Vagina (tissue), 2 donors: Measurements from ENCODE around the gene DNASE1L2. TPM values are rescaled to one million over a fixed set of nuclear protein-coding genes. Genes with fewer than 3 reads are reported as not detected.
A peak's percentile ranks its signal among the peaks of the same experiment; 100 is the strongest.

Experiments used
- DNase-seq, 2 donors: peaks; one replicate each; pipeline ENCODE4 v3.0.0-alpha.2; 2017; ENCODE audit errors: extremely low spot score in 2 of 2
- H3K27ac ChIP-seq: fragments of 200-600 bp; sonication (generic); one replicate; pipeline ENCODE4 v1.5.1; 2019
- H3K27me3 ChIP-seq: fragments of 200-600 bp; sonication (generic); one replicate; pipeline ENCODE4 v1.5.1; 2019
- H3K36me3 ChIP-seq, 2 donors: fragments of 200-600 bp; sonication (generic); one replicate each; pipeline ENCODE4 v1.5.1; 2017 to 2019
- H3K4me1 ChIP-seq: fragments of 200-600 bp; sonication (generic); one replicate; pipeline ENCODE4 v1.5.1; 2019
- H3K4me3 ChIP-seq, 2 donors: fragments of 200-600 bp; sonication (generic); 1 replicate in 1 of 2; 2 replicates in 1 of 2; pipeline ENCODE4 v1.5.1; 2016 to 2019
- H3K9me3 ChIP-seq: fragments of 200-600 bp; sonication (generic); one replicate; pipeline ENCODE4 v1.5.1; 2019
- CTCF ChIP-seq, 3 experiments: fragments of 450-650 bp in 2 of 3; fragments of 200-600 bp in 1 of 3; sonication (generic) in 1 of 3; IDR thresholded peaks; one replicate each; pipeline ENCODE4 v1.5.1; 2017 to 2019; ENCODE audit warnings: antibody characterized with exemption in 3 of 3, mild to moderate bottlenecking in 2 of 3, moderate library complexity in 2 of 3
- POLR2A ChIP-seq, 2 donors: fragments of 450-650 bp; IDR thresholded peaks; one replicate each; pipeline ENCODE4 v1.6.1; 2017; ENCODE audit warnings: antibody characterized with exemption in 2 of 2, mild to moderate bottlenecking in 2 of 2, moderate library complexity in 2 of 2
- POLR2AphosphoS5 ChIP-seq, 2 donors: sonication (generic); formaldehyde crosslinking; IDR thresholded peaks; one replicate each; pipeline ENCODE4 v1.9.0; 2017; ENCODE audit warnings: antibody characterized with exemption in 2 of 2, mild to moderate bottlenecking in 2 of 2, low read depth in 1 of 2; ENCODE audit not compliant: insufficient read depth in 1 of 2
- intact Hi-C: fragments of 100-400 bp; cut with DNase I; formaldehyde crosslinking; loops from one replicate; pipeline ENCODE4 v1.15.1; 2023
- total RNA-seq: library from RNA; depleted of rRNA; stranded (reverse); fragments of >200 nt; gene quantifications from one replicate; pipeline ENCODE4 v1.2.3, GENCODE V29; 2016

The DNASE1L2 gene
- total RNA-seq, 1 donor from 2014 or later, result 0.74 TPM

GRCh38 chr16:2244926-2245795 lies 8.9 kb downstream of the DNASE1L2 start:
- DNase-seq, result no peak
- Histone ChIP-seq H3K27ac (no peak overlapping the region), H3K27me3 (no peaks in the 10 kb centered on the region), H3K36me3 (peaks cover 0 to 40% of the 10 kb centered on the region in 2 donors), H3K9me3 (no peaks in the 10 kb centered on the region), H3K4me1 (peaks cover 4% of the 10 kb centered on the region), H3K4me3 (no peak overlapping the region)
- TF ChIP-seq POLR2AphosphoS5 (IDR thresholded peaks at IDR 0.05; ENCODE audit: insufficient read depth in 1 of 2, low read depth in 1 of 2) (no peak), POLR2A (IDR thresholded peaks at IDR 0.05) (no peak), CTCF (IDR thresholded peaks at IDR 0.05) (no peak)
- intact Hi-C loops, result no loop called here

DNA sequence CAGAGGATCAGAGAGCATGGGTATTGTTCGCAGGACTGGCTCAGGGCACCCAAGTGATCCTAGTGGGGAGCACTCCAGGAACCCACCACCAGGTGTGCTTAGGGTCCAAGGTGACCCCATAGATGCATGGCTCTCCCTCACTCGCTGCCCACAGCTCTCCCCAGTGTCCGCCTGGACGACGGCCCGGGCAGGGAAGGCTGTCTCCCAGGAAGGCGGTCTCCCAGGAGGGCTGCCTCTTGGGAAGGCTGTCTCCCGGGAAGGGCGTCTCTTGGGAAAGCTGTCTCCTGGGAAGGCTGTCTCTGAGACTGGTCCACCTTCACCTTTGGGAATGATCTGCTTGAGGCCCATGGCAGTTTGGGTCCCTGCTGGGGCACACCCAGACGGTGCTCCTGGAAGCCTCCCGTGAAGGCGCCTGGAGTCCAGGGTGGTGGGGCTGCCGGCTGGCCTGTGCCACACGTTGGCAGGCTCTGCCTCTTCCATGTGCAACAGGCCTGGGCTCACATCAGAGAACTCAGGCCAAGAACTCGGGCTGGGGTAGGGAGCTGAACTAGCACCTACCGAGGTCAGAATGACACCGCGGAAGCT lies 10.1 kb downstream of the DNASE1L2 start:
- Histone ChIP-seq H3K4me1 (peaks cover 10% of the 10 kb centered on the region), H3K36me3 (peaks cover 0 to 40% of the 10 kb centered on the region in 2 donors), H3K27me3 (no peaks in the 10 kb centered on the region), H3K9me3 (no peaks in the 10 kb centered on the region), H3K27ac (no peak overlapping the region), H3K4me3 (no peak overlapping the region)
- DNase-seq, result no peak
- no peak for TF ChIP-seq CTCF (IDR thresholded peaks at IDR 0.05)
- no peak for TF ChIP-seq POLR2AphosphoS5 (IDR thresholded peaks at IDR 0.05; ENCODE audit: insufficient read depth in 1 of 2, low read depth in 1 of 2)
- TF ChIP-seq POLR2A (IDR thresholded peaks at IDR 0.05), result no peak
- intact Hi-C loops, result no loop called here

- intact Hi-C loops, result loop anchor here (10.0 kb wide), 1 partner anchor 264 kb away; the partner anchor contains the start of gene ATP6V0C
Measured at GRCh38 chr16:2250652-2251295, 14.5 kb downstream of the DNASE1L2 start.

GRCh38 chr16:2251296-2252111 lies 15.3 kb downstream of the DNASE1L2 start, which contains the start of gene ECI1:
Gene ECI1, minus strand, starts transcription at chr16:2251587. Its CDS starts 21 bp downstream, at chr16:2251566.
- Histone ChIP-seq H3K4me1 (peaks cover 17% of the 10 kb centered on the region), H3K4me3 (peak within 1 kb of the TSS; percentile 57 to 88), H3K27me3 (no peaks in the 10 kb centered on the region), H3K9me3 (no peaks in the 10 kb centered on the region), H3K36me3 (peaks cover 3 to 33% of the 10 kb centered on the region in 2 donors), H3K27ac (peak within 1 kb of the TSS; percentile 75)
- TF ChIP-seq POLR2A (IDR thresholded peaks at IDR 0.05) (peak in 1 of 2 donors; percentile 56), CTCF (IDR thresholded peaks at IDR 0.05) (peak; percentile 37 to 73 (median 68)), POLR2AphosphoS5 (IDR thresholded peaks at IDR 0.05; ENCODE audit: insufficient read depth in 1 of 2, low read depth in 1 of 2) (peak; percentile 83 to 86)
- DNase-seq, result peak in 1 of 2 donors; percentile 92
- intact Hi-C loops, result loop anchor here (10.0 kb wide), 1 partner anchor 263 kb away; the partner anchor contains the start of gene ATP6V0C

More at GRCh38 chr16:2250652-2251295, 14.5 kb downstream of the DNASE1L2 start:
- H3K27ac ChIP-seq, result peak overlapping the region; percentile 75
- TF ChIP-seq CTCF (IDR thresholded peaks at IDR 0.05) (no peak), POLR2A (IDR thresholded peaks at IDR 0.05) (no peak), POLR2AphosphoS5 (IDR thresholded peaks at IDR 0.05; ENCODE audit: insufficient read depth in 1 of 2, low read depth in 1 of 2) (no peak)
- peaks cover 3 to 33% of the 10 kb centered on the region in 2 donors for H3K36me3 ChIP-seq
- no peaks in the 10 kb centered on the region for H3K9me3 ChIP-seq
- peaks cover 17% of the 10 kb centered on the region for H3K4me1 ChIP-seq
- H3K4me3 ChIP-seq, result peak overlapping the region; percentile 57 to 88
- no peaks in the 10 kb centered on the region for H3K27me3 ChIP-seq
- no peak for DNase-seq
